Keratinocyte (primary cell): ENCODE measurements around the gene RSAD1.

ENCODE experiments used
- CTCF ChIP-seq, 3 experiments: IDR thresholded peaks in 1 of 3; conservative IDR thresholded peaks in 1 of 3; optimal IDR thresholded peaks in 1 of 3; 2 replicates in 2 of 3; 3 replicates in 1 of 3; pipeline versions ENCODE3 to v1.5.1; 2011; ENCODE audit warnings: low read length in 3 of 3, mild to moderate bottlenecking in 3 of 3, moderate library complexity in 2 of 3, control low read depth in 1 of 3, inconsistent platforms in 1 of 3; ENCODE audit not compliant: insufficient read depth in 2 of 3; ENCODE audit errors: extremely low read depth in 1 of 3
- EZH2 ChIP-seq: IDR thresholded peaks from one replicate; pipeline ENCODE4 v1.6.1; 2012; ENCODE audit warnings: inconsistent platforms, mild to moderate bottlenecking, low read length, moderate library complexity

- no peak for TF ChIP-seq EZH2
- TF ChIP-seq CTCF (optimal IDR thresholded peaks at IDR 0.05 in 1 of 3, IDR thresholded peaks at IDR 0.05 in 1 of 3, conservative IDR thresholded peaks at IDR 0.05 in 1 of 3; ENCODE audit: extremely low read depth in 1 of 3, insufficient read depth in 2 of 3, low read length in 3 of 3) = no peak
These were observed 41.3 kb upstream of the RSAD1 start for GRCh38 chr17:50437409-50437808.
